ENCODE measurements around the gene ARHGEF16. TPM values are rescaled to one million over a fixed set of nuclear protein-coding genes. Genes with fewer than 3 reads are reported as not detected.

ARHGEF16 gene
- total RNA-seq, 1 experiment from 2014 or later: 10.1 TPM

- Histone ChIP-seq H3K9me3 (ENCODE audit: control insufficient read depth, insufficient read depth, low read depth, low read length) (no peaks in the 10 kb centered on the region), H3K36me3 (ENCODE audit: control insufficient read depth, insufficient read depth, low read length) (no peaks in the 10 kb centered on the region), H3K4me3 (ENCODE audit: low read depth in 2 of 2, low read length in 2 of 2) (no peak overlapping the region), H3K27me3 (ENCODE audit: control insufficient read depth, insufficient read depth, low read length) (no peaks in the 10 kb centered on the region), H3K4me1 (ENCODE audit: control insufficient read depth, insufficient read depth, low read length) (peaks cover 13% of the 10 kb centered on the region), H3K27ac (ENCODE audit: low read length) (no peak overlapping the region)
- no peak for TF ChIP-seq SIN3A (IDR thresholded peaks at IDR 0.05; ENCODE audit: borderline replicate concordance, insufficient read depth, low read depth, low read length)
- no peak for TF ChIP-seq REST (IDR thresholded peaks at IDR 0.05; ENCODE audit: insufficient read depth in 1 of 2, low read depth in 2 of 2, low read length in 1 of 2)
- no peak for TF ChIP-seq POLR2AphosphoS5 (IDR thresholded peaks at IDR 0.05; ENCODE audit: low read depth, low read length)
- TF ChIP-seq CTCF (IDR thresholded peaks at IDR 0.05): no peak
- TF ChIP-seq TCF7L2 (IDR thresholded peaks at IDR 0.05; ENCODE audit: low read depth, low read length): no peak
- DNase-seq (ENCODE audit: low read depth, low spot score) (no peak), ATAC-seq (no peak)
- in situ Hi-C loops (cut with HindIII; ENCODE audit: low pct_unique_long_range_greater_than_20kb, low sequenced_read_pairs) (no loop called here), intact Hi-C loops (cut with micrococcal nuclease; ENCODE audit: unreplicated experiment) (no loop called here)
- CTCF ChIA-PET: no interaction called here
- BruUV-seq (replicated peaks): no TSS peak
- POLR2A ChIA-PET: no interaction called here
Measured at GRCh38 chr1:3455670-3456448, 1.4 kb downstream of the ARHGEF16 start.

- TF ChIP-seq REST (IDR thresholded peaks at IDR 0.05; ENCODE audit: insufficient read depth in 1 of 2, low read depth in 2 of 2, low read length in 1 of 2): no peak
- no peak for TF ChIP-seq CTCF (IDR thresholded peaks at IDR 0.05)
- TF ChIP-seq TCF7L2 (IDR thresholded peaks at IDR 0.05; ENCODE audit: low read depth, low read length): no peak
- no peak for TF ChIP-seq POLR2AphosphoS5 (IDR thresholded peaks at IDR 0.05; ENCODE audit: low read depth, low read length)
- TF ChIP-seq SIN3A (IDR thresholded peaks at IDR 0.05; ENCODE audit: borderline replicate concordance, insufficient read depth, low read depth, low read length): no peak
- DNase-seq (ENCODE audit: low read depth, low spot score): no peak
- no peaks in the 10 kb centered on the region for H3K9me3 ChIP-seq (ENCODE audit: control insufficient read depth, insufficient read depth, low read depth, low read length)
- no peak for ATAC-seq
- H3K4me3 ChIP-seq (ENCODE audit: low read depth in 2 of 2, low read length in 2 of 2): no peak overlapping the region
- BruUV-seq (replicated peaks): no TSS peak
- in situ Hi-C loops (cut with HindIII; ENCODE audit: low pct_unique_long_range_greater_than_20kb, low sequenced_read_pairs) (no loop called here), intact Hi-C loops (cut with micrococcal nuclease; ENCODE audit: unreplicated experiment) (no loop called here)
- H3K27me3 ChIP-seq (ENCODE audit: control insufficient read depth, insufficient read depth, low read length): no peaks in the 10 kb centered on the region
- no peak overlapping the region for H3K27ac ChIP-seq (ENCODE audit: low read length)
- no peaks in the 10 kb centered on the region for H3K36me3 ChIP-seq (ENCODE audit: control insufficient read depth, insufficient read depth, low read length)
- ChIA-PET POLR2A (no interaction called here), CTCF (interaction anchor here (0.5 to 0.6 kb wide), 2 partner anchors 29 to 1056 kb away, joined by 3 to 7 read pairs; no protein-coding TSS in a partner anchor)
- peaks cover 13% of the 10 kb centered on the region for H3K4me1 ChIP-seq (ENCODE audit: control insufficient read depth, insufficient read depth, low read length)
Measured at GRCh38 chr1:3456449-3456963, 2.0 kb downstream of the ARHGEF16 start.
